ENCODE data around the gene SLC24A1.

Gene SLC24A1

GRCh38 chr15:65641768-65642475 is 20.2 kb downstream of the SLC24A1 start:
- TF ChIP-seq CTCF (IDR thresholded peaks at IDR 0.05; ENCODE audit: low read length, missing control alignments) = no peak
- no peak overlapping the region for H3K4me3 ChIP-seq (replicated peaks; ENCODE audit: low read depth, low read length)
- no peak for DNase-seq (ENCODE audit: low read depth)

- DNase-seq (ENCODE audit: low read depth) = no peak
- H3K4me3 ChIP-seq (replicated peaks; ENCODE audit: low read depth, low read length) = no peak overlapping the region
- TF ChIP-seq CTCF (IDR thresholded peaks at IDR 0.05; ENCODE audit: low read length, missing control alignments) = no peak
Measured at GRCh38 chr15:65642594-65642993, 20.9 kb downstream of the SLC24A1 start.

- no peak for DNase-seq (ENCODE audit: low read depth)
- TF ChIP-seq CTCF (IDR thresholded peaks at IDR 0.05; ENCODE audit: low read length, missing control alignments) = no peak
- no peak overlapping the region for H3K4me3 ChIP-seq (replicated peaks; ENCODE audit: low read depth, low read length)
Measured at GRCh38 chr15:65644282-65644681, 22.5 kb downstream of the SLC24A1 start.

GRCh38 chr15:65645392-65645791 is 23.7 kb downstream of the SLC24A1 start:
- DNase-seq (ENCODE audit: low read depth) = no peak
- H3K4me3 ChIP-seq (replicated peaks; ENCODE audit: low read depth, low read length) = no peak overlapping the region
- TF ChIP-seq CTCF (IDR thresholded peaks at IDR 0.05; ENCODE audit: low read length, missing control alignments) = no peak

- DNase-seq (ENCODE audit: low read depth) = peak; percentile 27
- TF ChIP-seq CTCF (IDR thresholded peaks at IDR 0.05; ENCODE audit: low read length, missing control alignments) = no peak
- no peak overlapping the region for H3K4me3 ChIP-seq (replicated peaks; ENCODE audit: low read depth, low read length)
Measured at GRCh38 chr15:65646486-65646885, 24.7 kb downstream of the SLC24A1 start.

- DNase-seq (ENCODE audit: low read depth) = no peak
- no peak for TF ChIP-seq CTCF (IDR thresholded peaks at IDR 0.05; ENCODE audit: low read length, missing control alignments)
- no peak overlapping the region for H3K4me3 ChIP-seq (replicated peaks; ENCODE audit: low read depth, low read length)
Measured at GRCh38 chr15:65650312-65651041, 28.7 kb downstream of the SLC24A1 start.

GRCh38 chr15:65651042-65651322 is 29.2 kb downstream of the SLC24A1 start:
- no peak overlapping the region for H3K4me3 ChIP-seq (replicated peaks; ENCODE audit: low read depth, low read length)
- no peak for DNase-seq (ENCODE audit: low read depth)
- TF ChIP-seq CTCF (IDR thresholded peaks at IDR 0.05; ENCODE audit: low read length, missing control alignments) = no peak

All from fibroblast of pulmonary artery (primary cell).